Measurements from ENCODE around the gene CHEK2.

GRCh38 chr22:28741200-28741784 is 328 bp downstream of the CHEK2 start:
- TF ChIP-seq CTCF (IDR thresholded peaks at IDR 0.05; ENCODE audit: low read depth, low read length) (no peak), EZH2phosphoT487 (IDR thresholded peaks at IDR 0.05; ENCODE audit: low read depth) (no peak)
